H1 (cell line): ENCODE results near the gene CYP2C19. TPM values are rescaled to one million over a fixed set of nuclear protein-coding genes. Genes with fewer than 3 reads are reported as not detected.

ENCODE experiments used
- CTCF ChIA-PET: fragments of 300-600 bp; sonication (Branson Sonifier 250); formaldehyde crosslinking; loops from one replicate; lab custom pipeline; 2021; ENCODE audit not compliant: partially characterized antibody; lab: Charles Lee
- POLR2A ChIA-PET: fragments of 300-600 bp; sonication (Branson Sonifier 250); formaldehyde crosslinking; loops from one replicate; lab custom pipeline; 2021; ENCODE audit warnings: inconsistent platforms; ENCODE audit not compliant: partially characterized antibody; lab: Charles Lee
- DNase-seq, 2 experiments: peaks; one replicate each; pipeline versions ENCODE4 v3.0.0 to v3.0.0-alpha.2; 2010 to 2022; ENCODE audit warnings: low spot score in 2 of 2, low read depth in 1 of 2, mixed read lengths in 1 of 2
- FAIRE-seq: peaks from 2 replicates; lab custom pipeline; 2011; peaks lifted over from hg19 to GRCh38; lab: Jason Lieb, UNC
- H2AFZ ChIP-seq: 2 replicates; pipeline ENCODE4 v1.8.1; 2012; ENCODE audit warnings: low read length, inconsistent platforms
- H2AK5ac ChIP-seq: 2 replicates; pipeline ENCODE4 v1.6.1; 2013; ENCODE audit warnings: low read depth, low read length
- H2BK120ac ChIP-seq: replicated peaks from 2 replicates; pipeline ENCODE3; 2013; ENCODE audit warnings: low read depth, low read length, inconsistent platforms
- H2BK12ac ChIP-seq: 2 replicates; pipeline ENCODE4 v1.6.1; 2013; ENCODE audit warnings: low read depth, low read length
- H2BK15ac ChIP-seq: 2 replicates; pipeline ENCODE4 v1.6.1; 2013; ENCODE audit warnings: low read length
- H2BK20ac ChIP-seq: 2 replicates; pipeline ENCODE4 v1.6.1; 2013; ENCODE audit warnings: low read length
- H2BK5ac ChIP-seq: 2 replicates; pipeline ENCODE4 v1.6.1; 2013; ENCODE audit warnings: low read depth, low read length
- H3K14ac ChIP-seq: 2 replicates; pipeline ENCODE4 v1.6.1; 2013; ENCODE audit warnings: inconsistent platforms; ENCODE audit not compliant: insufficient read length
- H3K18ac ChIP-seq: 2 replicates; pipeline ENCODE4 v1.6.1; 2013; ENCODE audit warnings: low read length; ENCODE audit errors: extremely low read depth
- H3K23ac ChIP-seq: 2 replicates; pipeline ENCODE4 v1.6.1; 2013; ENCODE audit warnings: inconsistent platforms; ENCODE audit not compliant: insufficient read length
- H3K23me2 ChIP-seq: 2 replicates; pipeline ENCODE4 v1.6.1; 2013; ENCODE audit warnings: low read depth, low read length
- H3K27ac ChIP-seq: 2 replicates; pipeline ENCODE4 v1.6.1; 2011; ENCODE audit warnings: low read depth, low read length, inconsistent platforms
- H3K27me3 ChIP-seq, 4 experiments: replicated peaks in 1 of 4; 1 replicate in 1 of 4; 2 replicates in 3 of 4; pipeline versions ENCODE4 v1.6.1 to v1.8.1; 2011 to 2013; ENCODE audit warnings: low read length in 3 of 4, mild to moderate bottlenecking in 3 of 4, inconsistent platforms in 2 of 4, mixed read lengths in 2 of 4, moderate library complexity in 1 of 4; ENCODE audit not compliant: control insufficient read depth in 3 of 4, insufficient read depth in 3 of 4; ENCODE audit errors: extremely low read depth in 1 of 4
- H3K36me3 ChIP-seq, 4 experiments: 2 replicates each; pipeline versions ENCODE4 v1.6.1 to v1.8.1; 2011 to 2013; ENCODE audit warnings: mild to moderate bottlenecking in 4 of 4, low read length in 3 of 4, moderate library complexity in 2 of 4, control low read depth in 1 of 4, inconsistent platforms in 1 of 4; ENCODE audit not compliant: insufficient read depth in 4 of 4, control insufficient read depth in 2 of 4
- H3K4ac ChIP-seq: replicated peaks from 2 replicates; pipeline ENCODE3; 2013; ENCODE audit warnings: low read length, low read depth, mixed read lengths, inconsistent platforms; ENCODE audit not compliant: insufficient read length
- H3K4me1 ChIP-seq, 4 experiments: replicated peaks in 1 of 4; 1 replicate in 1 of 4; 2 replicates in 3 of 4; pipeline versions ENCODE4 v1.6.1 to v1.8.1; 2011 to 2013; ENCODE audit warnings: low read length in 3 of 4, inconsistent platforms in 2 of 4, mixed read lengths in 1 of 4; ENCODE audit not compliant: insufficient read depth in 4 of 4, control insufficient read depth in 3 of 4
- H3K4me2 ChIP-seq, 2 experiments: 2 replicates each; pipeline versions ENCODE4 v1.6.1 to v1.8.1; 2011 to 2013; ENCODE audit warnings: low read depth in 2 of 2, low read length in 2 of 2, control low read depth in 1 of 2, inconsistent platforms in 1 of 2, mild to moderate bottlenecking in 1 of 2; ENCODE audit not compliant: insufficient read depth in 1 of 2
- H3K4me3 ChIP-seq, 4 experiments: fragments of 200-600, 300-600 bp in 1 of 4; sonication (generic), shearing (Covaris generic), sonication (Bioruptor Twin) in 1 of 4; 2 replicates each; pipeline versions ENCODE4 v1.5.1 to v1.8.1; 2011 to 2016; ENCODE audit warnings: low read length in 4 of 4, low read depth in 3 of 4, control low read depth in 2 of 4, inconsistent platforms in 2 of 4, mild to moderate bottlenecking in 2 of 4, mixed read lengths in 1 of 4, moderate library complexity in 1 of 4; ENCODE audit not compliant: insufficient read depth in 2 of 4; ENCODE audit errors: extremely low read depth in 1 of 4
- H3K56ac ChIP-seq: replicated peaks from 2 replicates; pipeline ENCODE3; 2013; ENCODE audit warnings: low read depth, mild to moderate bottlenecking, mixed read lengths, low read length, inconsistent platforms; ENCODE audit not compliant: insufficient read length
- H3K79me1 ChIP-seq: 2 replicates; pipeline ENCODE4 v1.6.1; 2013; ENCODE audit warnings: low read depth, low read length, control low read depth
- H3K79me2 ChIP-seq, 2 experiments: 2 replicates each; pipeline versions ENCODE4 v1.6.1 to v1.8.1; 2012 to 2013; ENCODE audit warnings: low read length in 2 of 2, mild to moderate bottlenecking in 2 of 2, inconsistent platforms in 1 of 2; ENCODE audit not compliant: insufficient read depth in 2 of 2, control insufficient read depth in 1 of 2
- H3K9ac ChIP-seq, 4 experiments: replicated peaks in 1 of 4; 1 replicate in 1 of 4; 2 replicates in 3 of 4; pipeline versions ENCODE4 v1.6.1 to v1.8.1; 2011 to 2013; ENCODE audit warnings: low read depth in 3 of 4, low read length in 3 of 4, control low read depth in 2 of 4, mild to moderate bottlenecking in 2 of 4, moderate library complexity in 2 of 4, inconsistent platforms in 1 of 4; ENCODE audit errors: extremely low read depth in 1 of 4
- H3K9me3 ChIP-seq, 2 experiments: 2 replicates each; pipeline versions ENCODE4 v1.6.1 to v1.8.1; 2012 to 2013; ENCODE audit warnings: mild to moderate bottlenecking in 2 of 2, moderate library complexity in 2 of 2, control low read depth in 1 of 2, inconsistent platforms in 1 of 2, low read depth in 1 of 2, low read length in 1 of 2, mixed read lengths in 1 of 2; ENCODE audit not compliant: insufficient read depth in 2 of 2
- H4K20me1 ChIP-seq, 2 experiments: replicated peaks in 1 of 2; 2 replicates each; pipeline versions ENCODE3 to v1.8.1; 2011 to 2013; ENCODE audit warnings: inconsistent platforms in 2 of 2, low read length in 2 of 2, mild to moderate bottlenecking in 1 of 2; ENCODE audit not compliant: insufficient read depth in 2 of 2, control insufficient read depth in 1 of 2
- H4K5ac ChIP-seq: 2 replicates; pipeline ENCODE4 v1.6.1; 2013; ENCODE audit warnings: low read length, low read depth, mixed read lengths, inconsistent platforms; ENCODE audit not compliant: insufficient read length
- H4K8ac ChIP-seq: 2 replicates; pipeline ENCODE4 v1.8.0; 2013; ENCODE audit warnings: mild to moderate bottlenecking, moderate library complexity, low read length, inconsistent platforms; ENCODE audit not compliant: insufficient read depth; ENCODE audit errors: extremely low read depth
- H4K91ac ChIP-seq: replicated peaks from 2 replicates; pipeline ENCODE3; 2013; ENCODE audit warnings: low read length, mixed read lengths, inconsistent platforms; ENCODE audit not compliant: insufficient read length
- ASH2L ChIP-seq: fragments of 200-600, 300-600 bp; sonication (generic); IDR thresholded peaks from one replicate; pipeline ENCODE4 v1.7.1; 2017; ENCODE audit warnings: low read length
- CHD1 ChIP-seq: IDR thresholded peaks from 2 replicates; pipeline ENCODE4 v1.6.1; 2012; ENCODE audit warnings: low read depth, low read length, improper control_type of control experiment
- E2F6 ChIP-seq: IDR thresholded peaks from 2 replicates; pipeline ENCODE4 v1.6.1; 2012; ENCODE audit warnings: inconsistent platforms
- EGR1 ChIP-seq: IDR thresholded peaks from 2 replicates; pipeline ENCODE4 v1.6.1; 2011; ENCODE audit warnings: low read depth, low read length, borderline replicate concordance
- EP300 ChIP-seq, 2 experiments: IDR thresholded peaks; 1 replicate in 1 of 2; 2 replicates in 1 of 2; pipeline ENCODE4 v1.6.1; 2011 to 2012; ENCODE audit warnings: low read depth in 2 of 2, low read length in 2 of 2, mild to moderate bottlenecking in 2 of 2, borderline replicate concordance in 1 of 2, inconsistent platforms in 1 of 2, moderate library complexity in 1 of 2
- EZH2 ChIP-seq: fragments of 200-600 bp; sonication (generic); IDR thresholded peaks from 2 replicates; pipeline ENCODE4 v1.7.1; 2012; ENCODE audit warnings: low read depth, mild to moderate bottlenecking, moderate library complexity, low read length, inconsistent platforms; ENCODE audit not compliant: severe bottlenecking
- GABPA ChIP-seq: IDR thresholded peaks from 2 replicates; pipeline ENCODE4 v1.6.1; 2011; ENCODE audit warnings: mild to moderate bottlenecking, low read length, moderate library complexity, borderline replicate concordance; ENCODE audit not compliant: insufficient read depth
- MAFK ChIP-seq: IDR thresholded peaks from 2 replicates; pipeline ENCODE4 v1.6.1; 2012; ENCODE audit warnings: low read depth, mild to moderate bottlenecking, improper control_type of control experiment, low read length
- RBBP5 ChIP-seq: IDR thresholded peaks from 2 replicates; pipeline ENCODE4 v1.7.1; 2012; ENCODE audit warnings: low read depth, mild to moderate bottlenecking, inconsistent platforms, low read length, moderate library complexity, borderline replicate concordance
- SAP30 ChIP-seq: fragments of 300-600 bp; sonication (generic); IDR thresholded peaks from 2 replicates; pipeline ENCODE4 v1.7.1; 2012; ENCODE audit warnings: low read length, moderate library complexity, mild to moderate bottlenecking, inconsistent platforms; ENCODE audit not compliant: insufficient read depth, insufficient replicate concordance
- SIX5 ChIP-seq: IDR thresholded peaks from 2 replicates; pipeline ENCODE4 v1.6.1; 2011; ENCODE audit warnings: mild to moderate bottlenecking, low read depth, low read length
- SUZ12 ChIP-seq: fragments of 200-600 bp; sonication (generic); IDR thresholded peaks from 2 replicates; pipeline ENCODE4 v1.6.1; 2012; ENCODE audit warnings: mild to moderate bottlenecking, inconsistent platforms, low read length, moderate library complexity, mixed read lengths
- TAF1 ChIP-seq: IDR thresholded peaks from 2 replicates; pipeline ENCODE4 v1.6.1; 2011; ENCODE audit warnings: mild to moderate bottlenecking, low read depth, low read length
- TAF7 ChIP-seq: optimal IDR thresholded peaks from 2 replicates; pipeline ENCODE3; 2011; ENCODE audit warnings: low read depth, mild to moderate bottlenecking, inconsistent platforms, low read length, moderate library complexity, borderline replicate concordance
- WGBS, 2 experiments: shearing (Covaris generic) in 1 of 2; methylation state at CpG; one replicate each; pipeline versions ENCODE4 v1.1.6 to v1.1.7; 2013 to 2015; ENCODE audit warnings: low lambda C conversion rate in 2 of 2, mixed read lengths in 2 of 2, inconsistent platforms in 1 of 2, low coverage in 1 of 2, missing lambda C conversion rate in 1 of 2; ENCODE audit not compliant: insufficient replicate concordance in 2 of 2, insufficient coverage in 1 of 2, insufficient read length in 1 of 2; ENCODE audit errors: extremely low coverage in 1 of 2, missing lambda C conversion rate in 1 of 2; 5-methylcytosine and 5-hydroxymethylcytosine counted together
- polyA plus RNA-seq, 7 experiments: library from polyadenylated mRNA; depleted of rRNA in 3 of 7; stranded (reverse) in 5 of 7; unstranded in 2 of 7; fragments of >200 nt in 5 of 7; fragments of 200-250 nt in 2 of 7; gene quantifications; 1 replicate in 5 of 7; 2 replicates in 1 of 7; 4 replicates in 1 of 7; pipeline versions ENCODE4 v1.2.1 to v1.2.3, GENCODE V29; 2011 to 2013; ENCODE audit warnings: missing spikeins in 2 of 7, mixed read lengths in 2 of 7
- total RNA-seq: library from RNA; stranded (reverse); fragmentation: NEBNext Ultra II Directional; extraction: Animal tissue kit (Norgen Biotek cat#: 25700); gene quantifications from 2 replicates; pipeline ENCODE4 v1.2.1, GENCODE V29; 2021

The CYP2C19 gene
- total and polyA plus RNA-seq, 2 of the 8 experiments (the other 6 are each of a cell fraction or from before 2014, with no cell fraction given): not detected

GRCh38 chr10:94780844-94781243 is 18.4 kb downstream of the CYP2C19 start:
- H4K20me1 ChIP-seq: no peaks in the 10 kb centered on the region
- H2AK5ac ChIP-seq: no peak overlapping the region
- H3K23me2 ChIP-seq: no peaks in the 10 kb centered on the region
- H2BK20ac ChIP-seq: no peak overlapping the region; the same call in 1 of the 2 replicates
- H3K9ac ChIP-seq: no peak overlapping the region
- H3K4me1 ChIP-seq: no peaks in the 10 kb centered on the region
- H2BK15ac ChIP-seq: no peak overlapping the region
- H2AFZ ChIP-seq: no peak overlapping the region
- WGBS, 2 experiments: 85% methylated on average over 1 of the region's 1 CpG; no CpG with 5 or more reads in 1 of the 2 experiments
- ChIA-PET POLR2A (no interaction called here), CTCF (no interaction called here)
- H3K27ac ChIP-seq: no peak overlapping the region
- H2BK12ac ChIP-seq: no peak overlapping the region
- H3K9me3 ChIP-seq: no peaks in the 10 kb centered on the region
- H3K18ac ChIP-seq: no peak overlapping the region
- H3K23ac ChIP-seq: no peak overlapping the region
- no peak overlapping the region for H3K56ac ChIP-seq
- no peak overlapping the region for H4K8ac ChIP-seq
- FAIRE-seq (no peak), DNase-seq (no peak)
- no peak overlapping the region for H3K4ac ChIP-seq
- no peak overlapping the region for H2BK5ac ChIP-seq
- no peak overlapping the region for H3K14ac ChIP-seq
- H3K79me1 ChIP-seq: no peaks in the 10 kb centered on the region
- no peak overlapping the region for H4K5ac ChIP-seq
- H3K36me3 ChIP-seq: no peaks in the 10 kb centered on the region
- H3K4me2 ChIP-seq: no peak overlapping the region
- no peaks in the 10 kb centered on the region for H3K79me2 ChIP-seq
- H3K27me3 ChIP-seq: no peaks in the 10 kb centered on the region
- H3K4me3 ChIP-seq: no peak overlapping the region
- no peak overlapping the region for H4K91ac ChIP-seq
- no peak overlapping the region for H2BK120ac ChIP-seq
- no peak for TF ChIP-seq SIX5
- no peak for TF ChIP-seq TAF7
- no peak for TF ChIP-seq MAFK
- no peak for TF ChIP-seq TAF1
- TF ChIP-seq CHD1: no peak
- no peak for TF ChIP-seq SUZ12
- no peak for TF ChIP-seq RBBP5
- TF ChIP-seq SAP30: no peak
- no peak for TF ChIP-seq EGR1
- TF ChIP-seq ASH2L: no peak
- no peak for TF ChIP-seq E2F6
- TF ChIP-seq GABPA: no peak
- no peak for TF ChIP-seq EZH2
- no peak for TF ChIP-seq EP300 (IDR thresholded peaks at IDR 0.05; ENCODE audit: borderline replicate concordance in 1 of 2, low read depth in 2 of 2, low read length in 2 of 2)
